Ovary (tissue), 3 donors: ENCODE measurements around the gene UNC5A.

Source experiments
- CTCF ChIP-seq, 3 donors: fragments of 450-650 bp in 2 of 3; fragments of 200-600 bp in 1 of 3; IDR thresholded peaks; one replicate each; pipeline versions ENCODE4 v1.5.1 to v1.8.0; 2016 to 2022; ENCODE audit warnings: antibody characterized with exemption in 3 of 3, mild to moderate bottlenecking in 1 of 3
- POLR2A ChIP-seq: fragments of 450-650 bp; IDR thresholded peaks from one replicate; pipeline ENCODE4 v1.6.1; 2017; ENCODE audit warnings: antibody characterized with exemption, mild to moderate bottlenecking, moderate library complexity
- donor health status: DM: no; HTN: no; CAD: no.

GRCh38 chr5:176793736-176794135, 16.6 kb upstream of the UNC5A start:
- TF ChIP-seq CTCF (IDR thresholded peaks at IDR 0.05) = no peak
- no peak for TF ChIP-seq POLR2A
